WTC11 (cell line): ENCODE measurements around the gene DNAJC7. TPM values are rescaled to one million over a fixed set of nuclear protein-coding genes. Genes with fewer than 3 reads are reported as not detected.

Experiments used
- ATAC-seq: fragments of 200-7000 bp; cut with Tn5 transposase; 2 replicates; pipeline ENCODE4 v1.10.0; 2021; ENCODE audit warnings: mild to moderate bottlenecking, moderate library complexity
- CTCF ChIA-PET: fragments of 300-600 bp; sonication (Branson Sonifier 250); formaldehyde crosslinking; loops from one replicate; lab custom pipeline; 2021; ENCODE audit warnings: antibody characterized with exemption; lab: Charles Lee
- POLR2A ChIA-PET: fragments of 350-600 bp; sonication (Branson Sonifier 250); formaldehyde crosslinking; loops from one replicate; lab custom pipeline; 2021; ENCODE audit warnings: antibody characterized with exemption; lab: Charles Lee
- DNase-seq: peaks from one replicate; pipeline ENCODE4 v3.0.0; 2021; ENCODE audit warnings: low spot score
- H3K27ac Mint-ChIP-seq: 2 replicates; pipeline ENCODE4 v1.8.0; 2021; ENCODE audit warnings: mixed read lengths
- H3K27me3 Mint-ChIP-seq: 2 replicates; pipeline ENCODE4 v1.8.0; 2021; ENCODE audit warnings: low read depth, mild to moderate bottlenecking, moderate library complexity, mixed read lengths
- H3K36me3 Mint-ChIP-seq: 2 replicates; pipeline ENCODE4 v1.8.0; 2021; ENCODE audit warnings: mixed read lengths
- H3K4me1 Mint-ChIP-seq: 2 replicates; pipeline ENCODE4 v1.8.0; 2022; ENCODE audit warnings: mixed read lengths
- H3K4me3 Mint-ChIP-seq: 2 replicates; pipeline ENCODE4 v1.8.0; 2021; ENCODE audit warnings: mild to moderate bottlenecking, moderate library complexity, mixed read lengths
- H3K9me3 Mint-ChIP-seq: 2 replicates; pipeline ENCODE4 v1.8.0; 2021; ENCODE audit warnings: mixed read lengths
- ATF1 ChIP-seq: sonication (generic); formaldehyde crosslinking; IDR thresholded peaks from 2 replicates; pipeline ENCODE4 v1.8.1; 2023; ENCODE audit warnings: mild to moderate bottlenecking, moderate library complexity, missing genetic modification reagents
- CREB1 ChIP-seq: sonication (generic); formaldehyde crosslinking; IDR thresholded peaks from 2 replicates; pipeline ENCODE4 v1.8.0; 2023; ENCODE audit warnings: mild to moderate bottlenecking, missing genetic modification reagents
- E2F1 ChIP-seq: sonication (generic); formaldehyde crosslinking; IDR thresholded peaks from 2 replicates; pipeline ENCODE4 v1.8.0; 2022; ENCODE audit warnings: mild to moderate bottlenecking, missing genetic modification reagents
- E2F5 ChIP-seq: sonication (generic); formaldehyde crosslinking; IDR thresholded peaks from 2 replicates; pipeline ENCODE4 v1.8.1; 2022; ENCODE audit warnings: mild to moderate bottlenecking, moderate library complexity, missing genetic modification reagents
- ERG ChIP-seq: fragments of 250-450 bp; sonication (Bioruptor Pico); IDR thresholded peaks from 2 replicates; pipeline ENCODE4 v1.8.0; 2021; ENCODE audit warnings: mild to moderate bottlenecking
- ESRRA ChIP-seq: sonication (generic); formaldehyde crosslinking; IDR thresholded peaks from 2 replicates; pipeline ENCODE4 v1.8.1; 2022; ENCODE audit warnings: mild to moderate bottlenecking, missing genetic modification reagents, borderline replicate concordance
- GABPB1 ChIP-seq: sonication (generic); formaldehyde crosslinking; IDR thresholded peaks from 2 replicates; pipeline ENCODE4 v1.8.1; 2023; ENCODE audit warnings: mild to moderate bottlenecking, missing genetic modification reagents
- OVOL2 ChIP-seq: fragments of 250-450 bp; sonication (Bioruptor Pico); IDR thresholded peaks from 2 replicates; pipeline ENCODE4 v1.9.0; 2021; ENCODE audit warnings: mild to moderate bottlenecking, borderline replicate concordance
- PREB ChIP-seq: sonication (generic); formaldehyde crosslinking; IDR thresholded peaks from 2 replicates; pipeline ENCODE4 v1.8.1; 2022; ENCODE audit warnings: mild to moderate bottlenecking, missing genetic modification reagents, moderate library complexity, borderline replicate concordance
- SMAD3 ChIP-seq: sonication (generic); formaldehyde crosslinking; IDR thresholded peaks from 2 replicates; pipeline ENCODE4 v1.8.0; 2022; ENCODE audit warnings: missing genetic modification reagents, mild to moderate bottlenecking, borderline replicate concordance
- SMAD4 ChIP-seq: sonication (generic); formaldehyde crosslinking; IDR thresholded peaks from 2 replicates; pipeline ENCODE4 v1.8.0; 2022; ENCODE audit warnings: mild to moderate bottlenecking, missing genetic modification reagents
- SP1 ChIP-seq: sonication (generic); formaldehyde crosslinking; conservative IDR thresholded peaks from 2 replicates; pipeline ENCODE4 v1.8.1; 2022; ENCODE audit warnings: missing genetic modification reagents
- TP53 ChIP-seq: sonication (generic); formaldehyde crosslinking; IDR thresholded peaks from 2 replicates; pipeline ENCODE4 v1.8.1; 2023; ENCODE audit warnings: mild to moderate bottlenecking, missing genetic modification reagents
- ZBTB21 ChIP-seq: sonication (generic); formaldehyde crosslinking; IDR thresholded peaks from 2 replicates; pipeline ENCODE4 v1.8.1; 2023; ENCODE audit warnings: mild to moderate bottlenecking, missing genetic modification reagents, borderline replicate concordance
- ZNF396 ChIP-seq: fragments of 250-450 bp; sonication (Bioruptor Pico); IDR thresholded peaks from 2 replicates; pipeline ENCODE4 v1.8.0; 2021; ENCODE audit warnings: mild to moderate bottlenecking, moderate library complexity, borderline replicate concordance
- ZNF512 ChIP-seq: sonication (generic); formaldehyde crosslinking; IDR thresholded peaks from 2 replicates; pipeline ENCODE4 v1.8.1; 2022; ENCODE audit warnings: missing genetic modification reagents, borderline replicate concordance
- total RNA-seq: library from RNA; stranded (reverse); gene quantifications from 3 replicates; pipeline ENCODE4 v1.2.3, GENCODE V29; 2021
- TF ChIP-seq, protein P1 (sequence below): fragments of 250-450 bp; sonication (Bioruptor Pico); IDR thresholded peaks from 2 replicates; pipeline ENCODE4 v1.9.0; 2021; ENCODE audit warnings: mild to moderate bottlenecking, borderline replicate concordance
- TF ChIP-seq, protein P2 (sequence below): sonication (generic); formaldehyde crosslinking; IDR thresholded peaks from 2 replicates; pipeline ENCODE4 v1.8.0; 2022; ENCODE audit warnings: mild to moderate bottlenecking, missing genetic modification reagents

Gene DNAJC7
- total RNA-seq, 1 experiment from 2014 or later: 140 TPM

DNA sequence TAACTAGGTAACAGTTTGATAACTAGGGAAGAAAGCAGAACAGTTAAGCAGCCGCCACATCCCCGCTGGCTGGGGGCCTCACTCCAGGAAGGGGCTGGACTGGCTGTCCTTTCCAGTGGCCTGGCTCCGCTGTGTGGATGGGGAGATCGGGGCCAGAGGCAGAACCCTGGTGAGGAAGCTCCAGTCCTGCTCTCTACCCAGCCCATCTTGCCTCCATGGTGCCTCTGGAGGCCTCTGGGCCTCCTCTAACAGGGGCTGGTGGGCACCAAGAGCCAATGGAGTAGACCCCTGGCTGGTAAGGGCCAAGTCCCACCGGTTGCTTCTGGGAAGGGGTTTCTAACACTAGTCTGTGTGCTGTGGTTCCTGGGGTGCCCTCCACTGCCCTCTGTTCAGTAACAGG lies 42.6 kb downstream of the DNAJC7 start:
- Mint-ChIP-seq H3K27ac (no peak overlapping the region), H3K36me3 (peaks cover 49% of the 10 kb centered on the region), H3K9me3 (no peaks in the 10 kb centered on the region), H3K4me3 (no peak overlapping the region), H3K4me1 (no peaks in the 10 kb centered on the region), H3K27me3 (no peaks in the 10 kb centered on the region)
- POLR2A ChIA-PET: interaction anchor here (2.0 kb wide), 1 partner anchor 8 kb away, joined by 7 read pairs; the partner anchor contains the start of gene CNP
- ATAC-seq (no peak), DNase-seq (no peak)
- no peak for TF ChIP-seq ESRRA (CRISPR knock-in tag)
- TF ChIP-seq ERG: no peak
- no peak for TF ChIP-seq PREB (CRISPR knock-in tag)
- TF ChIP-seq, protein P1, sequence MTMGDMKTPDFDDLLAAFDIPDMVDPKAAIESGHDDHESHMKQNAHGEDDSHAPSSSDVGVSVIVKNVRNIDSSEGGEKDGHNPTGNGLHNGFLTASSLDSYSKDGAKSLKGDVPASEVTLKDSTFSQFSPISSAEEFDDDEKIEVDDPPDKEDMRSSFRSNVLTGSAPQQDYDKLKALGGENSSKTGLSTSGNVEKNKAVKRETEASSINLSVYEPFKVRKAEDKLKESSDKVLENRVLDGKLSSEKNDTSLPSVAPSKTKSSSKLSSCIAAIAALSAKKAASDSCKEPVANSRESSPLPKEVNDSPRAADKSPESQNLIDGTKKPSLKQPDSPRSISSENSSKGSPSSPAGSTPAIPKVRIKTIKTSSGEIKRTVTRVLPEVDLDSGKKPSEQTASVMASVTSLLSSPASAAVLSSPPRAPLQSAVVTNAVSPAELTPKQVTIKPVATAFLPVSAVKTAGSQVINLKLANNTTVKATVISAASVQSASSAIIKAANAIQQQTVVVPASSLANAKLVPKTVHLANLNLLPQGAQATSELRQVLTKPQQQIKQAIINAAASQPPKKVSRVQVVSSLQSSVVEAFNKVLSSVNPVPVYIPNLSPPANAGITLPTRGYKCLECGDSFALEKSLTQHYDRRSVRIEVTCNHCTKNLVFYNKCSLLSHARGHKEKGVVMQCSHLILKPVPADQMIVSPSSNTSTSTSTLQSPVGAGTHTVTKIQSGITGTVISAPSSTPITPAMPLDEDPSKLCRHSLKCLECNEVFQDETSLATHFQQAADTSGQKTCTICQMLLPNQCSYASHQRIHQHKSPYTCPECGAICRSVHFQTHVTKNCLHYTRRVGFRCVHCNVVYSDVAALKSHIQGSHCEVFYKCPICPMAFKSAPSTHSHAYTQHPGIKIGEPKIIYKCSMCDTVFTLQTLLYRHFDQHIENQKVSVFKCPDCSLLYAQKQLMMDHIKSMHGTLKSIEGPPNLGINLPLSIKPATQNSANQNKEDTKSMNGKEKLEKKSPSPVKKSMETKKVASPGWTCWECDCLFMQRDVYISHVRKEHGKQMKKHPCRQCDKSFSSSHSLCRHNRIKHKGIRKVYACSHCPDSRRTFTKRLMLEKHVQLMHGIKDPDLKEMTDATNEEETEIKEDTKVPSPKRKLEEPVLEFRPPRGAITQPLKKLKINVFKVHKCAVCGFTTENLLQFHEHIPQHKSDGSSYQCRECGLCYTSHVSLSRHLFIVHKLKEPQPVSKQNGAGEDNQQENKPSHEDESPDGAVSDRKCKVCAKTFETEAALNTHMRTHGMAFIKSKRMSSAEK: no peak
- TF ChIP-seq SMAD3 (CRISPR knock-in tag): no peak
- TF ChIP-seq CREB1 (CRISPR knock-in tag): no peak
- TF ChIP-seq ZNF512 (CRISPR knock-in tag): no peak
- no peak for TF ChIP-seq SP1 (CRISPR knock-in tag)
- no peak for TF ChIP-seq TP53 (CRISPR knock-in tag)
- TF ChIP-seq, protein P2, sequence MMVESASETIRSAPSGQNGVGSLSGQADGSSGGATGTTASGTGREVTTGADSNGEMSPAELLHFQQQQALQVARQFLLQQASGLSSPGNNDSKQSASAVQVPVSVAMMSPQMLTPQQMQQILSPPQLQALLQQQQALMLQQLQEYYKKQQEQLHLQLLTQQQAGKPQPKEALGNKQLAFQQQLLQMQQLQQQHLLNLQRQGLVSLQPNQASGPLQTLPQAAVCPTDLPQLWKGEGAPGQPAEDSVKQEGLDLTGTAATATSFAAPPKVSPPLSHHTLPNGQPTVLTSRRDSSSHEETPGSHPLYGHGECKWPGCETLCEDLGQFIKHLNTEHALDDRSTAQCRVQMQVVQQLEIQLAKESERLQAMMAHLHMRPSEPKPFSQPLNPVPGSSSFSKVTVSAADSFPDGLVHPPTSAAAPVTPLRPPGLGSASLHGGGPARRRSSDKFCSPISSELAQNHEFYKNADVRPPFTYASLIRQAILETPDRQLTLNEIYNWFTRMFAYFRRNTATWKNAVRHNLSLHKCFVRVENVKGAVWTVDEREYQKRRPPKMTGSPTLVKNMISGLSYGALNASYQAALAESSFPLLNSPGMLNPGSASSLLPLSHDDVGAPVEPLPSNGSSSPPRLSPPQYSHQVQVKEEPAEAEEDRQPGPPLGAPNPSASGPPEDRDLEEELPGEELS (CRISPR knock-in tag): no peak
- TF ChIP-seq GABPB1 (CRISPR knock-in tag): no peak
- TF ChIP-seq ZNF396 (CRISPR knock-in tag): no peak
- TF ChIP-seq E2F5 (CRISPR knock-in tag): no peak
- TF ChIP-seq ZBTB21 (CRISPR knock-in tag): no peak
- TF ChIP-seq E2F1 (CRISPR knock-in tag): no peak
- TF ChIP-seq SMAD4 (CRISPR knock-in tag): no peak
- TF ChIP-seq ATF1 (CRISPR knock-in tag): no peak
- no peak for TF ChIP-seq OVOL2 (CRISPR knock-in tag)
- TF ChIP-seq, all 79 proteins: peak for 0
- CTCF ChIA-PET: no interaction called here
